B cell (primary cell): ENCODE data around the gene RIC8A. TPM values are rescaled to one million over a fixed set of nuclear protein-coding genes. Genes with fewer than 3 reads are reported as not detected.

Source experiments
- ATAC-seq: fragments of 200-7000 bp; cut with Tn5 transposase; one replicate; pipeline ENCODE4 v1.10.0; 2021; ENCODE audit warnings: low read depth, mild to moderate bottlenecking, moderate number of reproducible peaks, moderate library complexity
- CTCF ChIA-PET: fragments of 350-600 bp; sonication (Branson Sonifier 250); formaldehyde crosslinking; loops from one replicate; lab custom pipeline; 2021; ENCODE audit warnings: antibody characterized with exemption, inconsistent platforms; lab: Charles Lee
- POLR2A ChIA-PET: fragments of 350-600 bp; sonication (Branson Sonifier 250); formaldehyde crosslinking; loops from one replicate; lab custom pipeline; 2021; ENCODE audit warnings: antibody characterized with exemption; lab: Charles Lee
- DNase-seq: peaks from one replicate; pipeline ENCODE4 v3.0.0; 2013
- H2AFZ ChIP-seq: 2 replicates; pipeline ENCODE4 v1.6.1; 2012; ENCODE audit warnings: mild to moderate bottlenecking, low read depth, low read length; ENCODE audit not compliant: insufficient read depth, poor library complexity, severe bottlenecking
- H3K27ac ChIP-seq, 2 donors: 1 replicate in 1 of 2; 2 replicates in 1 of 2; pipeline ENCODE4 v1.5.1; 2012 to 2013; ENCODE audit warnings: low read length in 2 of 2, mild to moderate bottlenecking in 2 of 2, moderate library complexity in 1 of 2
- H3K27me3 ChIP-seq, 4 experiments: fragments of 200-600 bp in 1 of 4; sonication (generic) in 1 of 4; replicated peaks in 1 of 4; 1 replicate in 2 of 4; 2 replicates in 2 of 4; pipeline versions ENCODE4 v1.6.1 to v1.7.0; 2013 to 2016; ENCODE audit warnings: low read length in 3 of 4, mild to moderate bottlenecking in 2 of 4, mixed read lengths in 1 of 4, moderate library complexity in 1 of 4; ENCODE audit not compliant: insufficient read depth in 4 of 4, control insufficient read depth in 3 of 4; ENCODE audit errors: control extremely low read depth in 1 of 4
- H3K36me3 ChIP-seq, 2 experiments: replicated peaks in 1 of 2; 1 replicate in 1 of 2; 2 replicates in 1 of 2; pipeline versions ENCODE4 v1.6.1 to v1.7.1; 2013; ENCODE audit warnings: low read length in 1 of 2; ENCODE audit not compliant: insufficient read depth in 2 of 2, control insufficient read depth in 1 of 2; ENCODE audit errors: control extremely low read depth in 1 of 2, extremely low read depth in 1 of 2
- H3K4me1 ChIP-seq, 2 donors: fragments of 200-600 bp in 1 of 2; sonication (generic) in 1 of 2; 1 replicate in 1 of 2; 2 replicates in 1 of 2; pipeline versions ENCODE4 v1.5.1 to v1.6.1; 2013 to 2017; ENCODE audit warnings: low read length in 2 of 2; ENCODE audit not compliant: control insufficient read depth in 2 of 2, insufficient read depth in 2 of 2
- H3K4me2 ChIP-seq: replicated peaks from 2 replicates; pipeline ENCODE3; 2012; ENCODE audit warnings: mild to moderate bottlenecking, low read depth, low read length; ENCODE audit not compliant: poor library complexity, severe bottlenecking
- H3K4me3 ChIP-seq, 5 experiments: fragments of 200-600 bp in 1 of 5; sonication (generic) in 1 of 5; 1 replicate in 3 of 5; 2 replicates in 2 of 5; pipeline versions ENCODE4 v1.5.1 to v1.7.0; 2011 to 2016; ENCODE audit warnings: low read length in 4 of 5, mild to moderate bottlenecking in 4 of 5, low read depth in 2 of 5, control low read depth in 1 of 5, moderate library complexity in 1 of 5; ENCODE audit not compliant: insufficient read depth in 1 of 5; ENCODE audit errors: control extremely low read depth in 1 of 5, extremely low read depth in 1 of 5
- H3K79me2 ChIP-seq: fragments of 200-600 bp; sonication (generic); one replicate; pipeline ENCODE4 v1.6.0; 2016; ENCODE audit warnings: low read length; ENCODE audit not compliant: control insufficient read depth, insufficient read depth
- H3K9ac ChIP-seq: fragments of 200-600 bp; sonication (generic); 2 replicates; pipeline ENCODE4 v1.6.1; 2017; ENCODE audit warnings: mild to moderate bottlenecking, low read length, moderate library complexity
- H3K9me3 ChIP-seq, 3 donors: one replicate each; pipeline versions ENCODE4 v1.6.1 to v1.7.1; 2013; ENCODE audit warnings: low read length in 2 of 3; ENCODE audit not compliant: control insufficient read depth in 2 of 3, insufficient read depth in 1 of 3; ENCODE audit errors: control extremely low read depth in 1 of 3
- H4K20me1 ChIP-seq: 2 replicates; pipeline ENCODE4 v1.6.0; 2012; ENCODE audit warnings: mild to moderate bottlenecking, low read length; ENCODE audit not compliant: insufficient read depth, control insufficient read depth, poor library complexity, severe bottlenecking
- H3K27ac Mint-ChIP-seq: one replicate; pipeline ENCODE4 v1.8.0; 2021; ENCODE audit warnings: mixed read lengths
- H3K27me3 Mint-ChIP-seq: one replicate; pipeline ENCODE4 v1.8.0; 2021; ENCODE audit warnings: mixed read lengths
- H3K4me1 Mint-ChIP-seq: one replicate; pipeline ENCODE4 v1.8.0; 2021; ENCODE audit warnings: mixed read lengths
- H3K4me3 Mint-ChIP-seq: one replicate; pipeline ENCODE4 v1.8.0; 2021; ENCODE audit warnings: mixed read lengths
- H3K9me3 Mint-ChIP-seq: one replicate; pipeline ENCODE4 v1.8.0; 2022; ENCODE audit warnings: mixed read lengths; ENCODE audit not compliant: insufficient read depth
- EZH2 ChIP-seq: IDR thresholded peaks from 2 replicates; pipeline ENCODE4 v1.6.1; 2012; ENCODE audit warnings: borderline replicate concordance, low read depth, mild to moderate bottlenecking, moderate library complexity, low read length; ENCODE audit not compliant: insufficient read depth, poor library complexity, severe bottlenecking
- WGBS: methylation state at CpG from one replicate; pipeline ENCODE4 v1.1.5; 2013; ENCODE audit warnings: missing lambda C conversion rate; ENCODE audit not compliant: insufficient coverage; 5-methylcytosine and 5-hydroxymethylcytosine counted together
- intact Hi-C: fragments of 100-400 bp; cut with micrococcal nuclease; formaldehyde crosslinking; loops from one replicate; pipeline ENCODE4 v1.10.0; 2022
- polyA plus RNA-seq: library from polyadenylated mRNA; depleted of rRNA; stranded (reverse); fragments of >200 nt; gene quantifications from 2 replicates; pipeline ENCODE4 v1.2.3, GENCODE V29; 2012
- total RNA-seq, 2 donors: library from RNA; stranded (reverse); fragments of 120-200 nt in 1 of 2; gene quantifications; 1 replicate in 1 of 2; 2 replicates in 1 of 2; pipeline versions ENCODE4 v1.2.3 to v1.2.4, GENCODE V29; 2013 to 2022
- TF ChIP-seq, protein P1 (sequence below): fragments of 200-600 bp; IDR thresholded peaks from one replicate; pipeline ENCODE4 v1.8.0; 2022; ENCODE audit warnings: antibody characterized with exemption, mild to moderate bottlenecking

The RIC8A gene
- total and polyA plus RNA-seq, 2 donors (not counting 1 experiment from before 2014, with no cell fraction given), result 100 to 102 TPM

- Histone ChIP-seq H3K27ac (no peak overlapping the region), H3K4me3 (no peak overlapping the region), H3K27me3 (no peaks in the 10 kb centered on the region), H4K20me1 (peaks cover 42% of the 10 kb centered on the region), H3K36me3 (peaks cover 0 to 67% of the 10 kb centered on the region in 2 experiments), H3K9ac (no peak overlapping the region), H2AFZ (no peak overlapping the region), H3K4me1 (peaks cover 11 to 16% of the 10 kb centered on the region in 2 donors), H3K9me3 (no peaks in the 10 kb centered on the region), H3K4me2 (no peak overlapping the region), H3K79me2 (peaks cover 22% of the 10 kb centered on the region)
- DNase-seq (no peak), ATAC-seq (no peak)
- Mint-ChIP-seq H3K9me3 (no peaks in the 10 kb centered on the region), H3K4me1 (peaks cover 15% of the 10 kb centered on the region), H3K27ac (no peak overlapping the region), H3K4me3 (no peak overlapping the region), H3K27me3 (no peaks in the 10 kb centered on the region)
- ChIA-PET CTCF (no interaction called here), POLR2A (no interaction called here)
- intact Hi-C loops, result no loop called here
- no peak for TF ChIP-seq EZH2
- TF ChIP-seq, protein P1, sequence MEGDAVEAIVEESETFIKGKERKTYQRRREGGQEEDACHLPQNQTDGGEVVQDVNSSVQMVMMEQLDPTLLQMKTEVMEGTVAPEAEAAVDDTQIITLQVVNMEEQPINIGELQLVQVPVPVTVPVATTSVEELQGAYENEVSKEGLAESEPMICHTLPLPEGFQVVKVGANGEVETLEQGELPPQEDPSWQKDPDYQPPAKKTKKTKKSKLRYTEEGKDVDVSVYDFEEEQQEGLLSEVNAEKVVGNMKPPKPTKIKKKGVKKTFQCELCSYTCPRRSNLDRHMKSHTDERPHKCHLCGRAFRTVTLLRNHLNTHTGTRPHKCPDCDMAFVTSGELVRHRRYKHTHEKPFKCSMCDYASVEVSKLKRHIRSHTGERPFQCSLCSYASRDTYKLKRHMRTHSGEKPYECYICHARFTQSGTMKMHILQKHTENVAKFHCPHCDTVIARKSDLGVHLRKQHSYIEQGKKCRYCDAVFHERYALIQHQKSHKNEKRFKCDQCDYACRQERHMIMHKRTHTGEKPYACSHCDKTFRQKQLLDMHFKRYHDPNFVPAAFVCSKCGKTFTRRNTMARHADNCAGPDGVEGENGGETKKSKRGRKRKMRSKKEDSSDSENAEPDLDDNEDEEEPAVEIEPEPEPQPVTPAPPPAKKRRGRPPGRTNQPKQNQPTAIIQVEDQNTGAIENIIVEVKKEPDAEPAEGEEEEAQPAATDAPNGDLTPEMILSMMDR, result no peak
- WGBS, result 96% methylated on average over 7 of the region's 7 CpGs
These were observed 6.6 kb downstream of the RIC8A start for GRCh38 chr11:214083-214482.

DNA sequence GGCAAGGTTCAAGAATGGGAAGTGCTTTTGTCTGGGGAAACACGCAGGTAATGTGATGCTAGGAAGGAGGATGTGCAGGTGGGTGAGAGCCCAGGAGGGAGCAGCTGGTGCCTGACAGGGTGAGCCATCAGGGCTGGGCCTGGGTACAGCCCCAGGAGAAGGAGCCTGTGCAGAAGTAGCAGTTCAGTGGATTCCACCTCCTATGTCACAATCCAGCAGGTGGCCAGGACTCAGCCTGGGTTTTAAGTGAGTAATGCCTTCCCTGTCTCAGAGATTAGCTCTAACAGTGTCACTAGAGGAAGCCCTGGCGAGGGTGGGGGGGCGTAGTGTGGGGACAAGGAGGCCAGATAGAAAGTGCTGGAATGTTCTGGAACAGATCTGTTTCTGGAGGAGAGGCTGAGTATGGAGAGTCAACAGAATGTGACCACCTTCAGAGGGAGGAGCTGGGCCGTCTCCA, 8.1 kb downstream of the RIC8A start:
- ATAC-seq, result no peak
- Mint-ChIP-seq H3K27me3 (no peaks in the 10 kb centered on the region), H3K4me3 (no peak overlapping the region), H3K9me3 (no peaks in the 10 kb centered on the region), H3K27ac (peak overlapping the region; percentile 53), H3K4me1 (peaks cover 7% of the 10 kb centered on the region)
- H4K20me1 ChIP-seq, result peaks cover 27% of the 10 kb centered on the region
- peaks cover 0 to 59% of the 10 kb centered on the region in 2 experiments for H3K36me3 ChIP-seq
- H3K4me3 ChIP-seq, result no peak overlapping the region
- peaks cover 8% of the 10 kb centered on the region for H3K79me2 ChIP-seq
- WGBS, result 89% methylated on average over 4 of the region's 4 CpGs
- TF ChIP-seq, protein P1, result no peak
- TF ChIP-seq EZH2, result no peak
- intact Hi-C loops, result no loop called here
- H2AFZ ChIP-seq, result no peak overlapping the region
- peaks cover 0 to 1% of the 10 kb centered on the region in 2 donors for H3K4me1 ChIP-seq
- ChIA-PET CTCF (interaction anchor here (0.8 kb wide), 1 partner anchor 152 kb away, joined by 3 read pairs; no protein-coding TSS in a partner anchor), POLR2A (no interaction called here)
- no peak overlapping the region for H3K4me2 ChIP-seq
- no peaks in the 10 kb centered on the region for H3K9me3 ChIP-seq
- no peak for DNase-seq
- no peaks in the 10 kb centered on the region for H3K27me3 ChIP-seq
- no peak overlapping the region for H3K9ac ChIP-seq
- no peak overlapping the region for H3K27ac ChIP-seq
